ENCODE data around the gene MATR3.

Gene MATR3

DNA sequence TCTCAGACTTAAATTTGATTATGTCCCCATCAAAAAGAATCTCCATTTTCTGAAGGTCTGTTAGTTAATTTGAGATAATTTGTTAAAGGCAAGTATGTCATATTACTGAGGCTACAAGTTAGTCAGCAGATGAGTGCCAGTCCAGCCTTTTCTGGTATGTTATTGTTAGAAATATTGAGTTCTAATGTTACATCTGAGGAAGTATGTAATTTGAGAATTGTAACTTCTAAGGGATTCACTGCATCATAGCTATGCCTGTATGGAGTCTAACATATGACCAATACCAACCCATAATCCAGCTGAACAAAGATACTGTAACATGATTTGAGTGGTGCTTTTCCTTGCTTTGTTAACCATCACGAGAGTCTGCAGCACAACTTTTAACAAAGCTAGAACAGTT is 75.6 kb downstream of the MATR3 start:
- H3K4me1 Mint-ChIP-seq = peaks cover 2% of the 10 kb centered on the region
- DNase-seq (ENCODE audit: low spot score in 2 of 2) (no peak), ATAC-seq (ENCODE audit: low read depth) (no peak)
- no peaks in the 10 kb centered on the region for H3K27me3 Mint-ChIP-seq
- H3K4me3 Mint-ChIP-seq = no peak overlapping the region
- no peak overlapping the region for H3K27ac Mint-ChIP-seq
- H3K9me3 Mint-ChIP-seq = no peaks in the 10 kb centered on the region
- peaks cover 5% of the 10 kb centered on the region for H3K36me3 Mint-ChIP-seq

DNA sequence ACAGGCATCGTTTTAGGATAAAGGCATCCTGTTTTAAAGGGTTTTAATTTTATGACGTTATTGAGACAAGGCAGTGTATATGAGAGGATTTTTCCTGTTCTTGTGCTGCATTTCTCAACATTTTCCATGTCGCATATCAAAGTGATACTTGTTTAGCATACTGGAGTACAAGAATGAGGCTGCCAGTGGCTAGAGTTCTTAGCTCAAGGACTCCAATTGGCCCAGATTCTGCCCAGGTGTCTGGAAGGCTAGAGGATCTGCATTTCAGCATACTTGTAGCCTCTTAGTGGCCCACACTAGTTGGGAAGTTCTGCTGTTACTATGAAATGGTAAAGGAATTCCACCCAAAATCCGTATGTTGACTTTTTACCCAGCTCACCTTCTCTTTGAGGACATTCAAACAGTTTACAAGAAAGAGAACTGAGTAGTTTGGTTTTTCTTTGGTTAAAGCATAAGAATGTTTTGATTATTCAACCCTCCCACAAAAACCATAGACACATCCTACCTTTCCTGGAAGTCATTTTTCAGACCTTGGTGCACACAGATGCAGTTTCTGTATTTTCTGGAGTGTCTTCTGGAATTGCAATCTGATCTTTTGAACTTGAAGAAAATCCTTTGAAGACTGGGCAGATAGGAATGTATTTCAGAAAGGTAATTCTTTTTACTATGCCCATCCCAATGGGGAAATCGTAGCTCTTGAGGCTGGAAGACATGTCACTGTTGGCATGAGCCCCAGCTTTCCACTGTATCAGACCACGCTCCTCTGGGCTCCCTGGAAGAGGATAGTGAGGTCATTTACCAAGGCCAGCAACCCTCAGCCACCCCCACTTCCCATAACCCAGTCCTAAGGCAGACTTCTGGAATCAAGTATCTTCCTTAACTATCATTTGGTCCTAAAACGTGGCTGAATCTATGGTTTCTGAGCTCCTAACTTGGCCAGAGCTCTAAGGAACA is 78.2 kb downstream of the MATR3 start:
- ATAC-seq (ENCODE audit: low read depth) = no peak
- no peak overlapping the region for H3K4me3 Mint-ChIP-seq
- H3K4me1 Mint-ChIP-seq = peaks cover 2% of the 10 kb centered on the region
- DNase-seq (ENCODE audit: low spot score in 2 of 2) = no peak
- H3K36me3 Mint-ChIP-seq = peaks cover 2% of the 10 kb centered on the region
- H3K27ac Mint-ChIP-seq = peak overlapping the region; percentile 53
- no peaks in the 10 kb centered on the region for H3K9me3 Mint-ChIP-seq
- no peaks in the 10 kb centered on the region for H3K27me3 Mint-ChIP-seq

DNA sequence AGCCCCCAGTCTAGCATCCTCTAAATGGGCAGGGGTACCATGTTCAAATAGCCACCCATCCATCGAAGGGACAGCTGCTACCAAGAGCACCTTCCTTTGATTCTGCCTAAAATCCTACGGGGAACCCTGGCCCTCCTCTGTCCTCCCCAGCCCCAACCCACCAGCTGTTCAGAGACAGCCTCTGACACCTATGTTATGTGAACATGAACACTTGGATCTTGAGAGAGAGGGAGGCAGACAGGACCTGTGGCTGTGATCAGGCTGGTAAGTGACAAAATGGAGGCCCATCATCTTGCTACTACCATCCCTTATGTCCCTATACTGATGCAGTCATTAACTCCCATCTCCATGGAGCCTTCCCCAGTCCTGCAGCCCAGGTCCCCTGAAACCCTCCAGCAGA is 81.4 kb downstream of the MATR3 start:
- no peaks in the 10 kb centered on the region for H3K27me3 Mint-ChIP-seq
- no peak for DNase-seq (ENCODE audit: low spot score in 2 of 2)
- no peak for ATAC-seq (ENCODE audit: low read depth)
- peaks cover 2% of the 10 kb centered on the region for H3K4me1 Mint-ChIP-seq
- H3K36me3 Mint-ChIP-seq = peaks cover 5% of the 10 kb centered on the region
- H3K27ac Mint-ChIP-seq = no peak overlapping the region
- H3K4me3 Mint-ChIP-seq = no peak overlapping the region
- no peaks in the 10 kb centered on the region for H3K9me3 Mint-ChIP-seq

DNA sequence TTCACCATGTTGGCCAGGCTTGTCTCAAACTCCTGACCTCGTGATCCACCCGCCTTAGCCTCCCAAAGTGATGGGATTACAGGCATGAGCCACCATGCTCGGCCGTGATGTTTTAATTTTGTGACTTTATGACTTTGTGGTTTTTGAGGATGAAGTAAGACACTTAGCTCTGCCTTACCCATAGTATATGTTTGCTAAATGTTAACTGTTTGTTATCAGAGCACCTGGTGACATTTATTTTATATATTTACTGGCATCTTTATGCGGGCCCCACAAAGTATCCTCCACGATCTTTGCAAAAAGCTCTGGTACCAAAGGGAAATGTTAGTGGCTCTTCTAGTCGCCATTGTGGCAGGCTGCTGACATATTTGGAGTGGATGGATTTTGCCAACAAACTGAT is 82.8 kb downstream of the MATR3 start:
- DNase-seq (ENCODE audit: low spot score in 2 of 2) (no peak), ATAC-seq (ENCODE audit: low read depth) (no peak)
- H3K27me3 Mint-ChIP-seq = no peaks in the 10 kb centered on the region
- peaks cover 5% of the 10 kb centered on the region for H3K36me3 Mint-ChIP-seq
- no peak overlapping the region for H3K4me3 Mint-ChIP-seq
- no peak overlapping the region for H3K27ac Mint-ChIP-seq
- H3K9me3 Mint-ChIP-seq = no peaks in the 10 kb centered on the region
- H3K4me1 Mint-ChIP-seq = peaks cover 2% of the 10 kb centered on the region

DNA sequence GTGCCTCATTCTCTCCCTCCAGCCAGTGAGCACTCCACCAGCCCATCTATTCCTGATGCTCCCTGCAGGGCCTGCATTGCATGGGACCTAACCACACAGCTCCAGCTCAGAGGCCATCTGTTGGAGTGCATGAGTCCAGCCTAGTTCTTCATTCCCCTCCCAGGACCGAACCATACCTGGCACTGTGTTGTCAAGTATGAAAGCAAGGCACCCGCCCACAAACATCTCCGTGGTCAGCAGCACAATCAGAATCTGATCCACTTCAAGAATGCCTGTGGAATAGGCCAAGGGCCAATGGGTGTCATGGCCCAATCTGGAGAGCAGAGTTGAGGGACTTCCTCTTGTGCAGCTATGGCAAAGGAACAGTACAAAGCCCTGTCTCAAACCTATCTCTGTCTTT is 83.7 kb downstream of the MATR3 start:
- DNase-seq (ENCODE audit: low spot score in 2 of 2) = no peak
- no peak overlapping the region for H3K27ac Mint-ChIP-seq
- no peak overlapping the region for H3K4me3 Mint-ChIP-seq
- H3K27me3 Mint-ChIP-seq = no peaks in the 10 kb centered on the region
- no peak for ATAC-seq (ENCODE audit: low read depth)
- peaks cover 5% of the 10 kb centered on the region for H3K36me3 Mint-ChIP-seq
- peaks cover 7% of the 10 kb centered on the region for H3K4me1 Mint-ChIP-seq
- H3K9me3 Mint-ChIP-seq = no peaks in the 10 kb centered on the region

DNA sequence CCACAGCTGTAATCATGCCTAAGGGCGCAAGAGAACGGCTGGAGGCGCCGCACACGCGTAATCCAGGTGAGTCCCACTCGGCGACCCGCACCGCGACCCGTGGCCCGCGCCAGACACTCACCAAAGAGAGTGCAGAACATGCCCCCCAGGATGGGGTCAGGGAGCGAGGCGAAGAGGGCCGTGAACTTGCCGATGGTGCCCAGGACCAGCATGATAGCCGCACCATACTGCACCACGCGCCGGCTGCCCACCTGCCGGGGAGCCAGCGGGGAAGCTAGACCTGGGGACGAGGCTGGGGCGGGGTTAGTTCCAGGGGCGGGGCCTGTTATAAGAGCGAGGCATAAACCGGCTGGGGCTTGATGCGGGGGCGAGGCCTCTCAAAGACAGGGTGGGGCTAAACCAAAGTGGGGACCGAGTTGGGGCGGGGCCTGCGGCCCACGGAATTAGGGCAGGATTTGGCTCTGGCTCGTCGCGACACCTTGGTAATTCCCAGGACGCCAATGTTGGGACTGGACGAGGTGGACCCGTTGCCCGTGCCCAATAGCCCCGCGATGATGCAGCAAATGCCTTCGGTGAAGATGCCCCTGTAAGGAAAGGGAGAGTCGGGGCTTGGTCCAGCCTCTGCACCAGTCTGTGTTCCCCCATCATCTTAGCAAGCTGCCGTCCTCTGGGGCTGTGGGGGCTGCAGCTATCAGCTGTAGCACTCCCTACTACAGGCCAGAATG is 84.7 kb downstream of the MATR3 start:
- Mint-ChIP-seq H3K9me3 (no peaks in the 10 kb centered on the region), H3K27ac (no peak overlapping the region), H3K4me1 (peaks cover 12% of the 10 kb centered on the region), H3K4me3 (no peak overlapping the region), H3K36me3 (peaks cover 5% of the 10 kb centered on the region), H3K27me3 (no peaks in the 10 kb centered on the region)
- no peak for ATAC-seq (ENCODE audit: low read depth)
- DNase-seq (ENCODE audit: low spot score in 2 of 2) = no peak

DNA sequence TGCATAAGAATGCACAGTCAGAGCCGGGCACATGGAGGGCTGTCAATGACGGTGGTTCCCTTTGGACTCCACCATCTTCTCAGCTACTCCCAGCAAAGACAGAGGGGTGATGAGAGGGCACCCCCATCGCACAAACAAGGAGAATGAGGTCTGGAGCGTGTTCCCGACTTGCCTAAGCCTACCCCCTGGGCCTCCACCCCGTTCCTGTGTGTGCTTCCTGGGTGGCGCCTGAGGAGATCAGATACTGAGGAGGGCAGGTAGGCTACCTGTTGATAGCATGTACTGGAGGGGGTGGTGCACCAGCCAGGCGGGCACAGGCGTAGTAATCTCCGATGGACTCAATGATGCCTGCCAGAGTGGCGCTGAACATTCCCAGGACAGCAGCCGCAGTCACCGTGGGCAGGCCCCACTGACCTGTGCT is 85.4 kb downstream of the MATR3 start:
- Mint-ChIP-seq H3K36me3 (peaks cover 5% of the 10 kb centered on the region), H3K4me3 (no peak overlapping the region), H3K4me1 (peaks cover 13% of the 10 kb centered on the region), H3K27ac (no peak overlapping the region), H3K9me3 (no peaks in the 10 kb centered on the region), H3K27me3 (no peaks in the 10 kb centered on the region)
- no peak for DNase-seq (ENCODE audit: low spot score in 2 of 2)
- ATAC-seq (ENCODE audit: low read depth) = no peak

DNA sequence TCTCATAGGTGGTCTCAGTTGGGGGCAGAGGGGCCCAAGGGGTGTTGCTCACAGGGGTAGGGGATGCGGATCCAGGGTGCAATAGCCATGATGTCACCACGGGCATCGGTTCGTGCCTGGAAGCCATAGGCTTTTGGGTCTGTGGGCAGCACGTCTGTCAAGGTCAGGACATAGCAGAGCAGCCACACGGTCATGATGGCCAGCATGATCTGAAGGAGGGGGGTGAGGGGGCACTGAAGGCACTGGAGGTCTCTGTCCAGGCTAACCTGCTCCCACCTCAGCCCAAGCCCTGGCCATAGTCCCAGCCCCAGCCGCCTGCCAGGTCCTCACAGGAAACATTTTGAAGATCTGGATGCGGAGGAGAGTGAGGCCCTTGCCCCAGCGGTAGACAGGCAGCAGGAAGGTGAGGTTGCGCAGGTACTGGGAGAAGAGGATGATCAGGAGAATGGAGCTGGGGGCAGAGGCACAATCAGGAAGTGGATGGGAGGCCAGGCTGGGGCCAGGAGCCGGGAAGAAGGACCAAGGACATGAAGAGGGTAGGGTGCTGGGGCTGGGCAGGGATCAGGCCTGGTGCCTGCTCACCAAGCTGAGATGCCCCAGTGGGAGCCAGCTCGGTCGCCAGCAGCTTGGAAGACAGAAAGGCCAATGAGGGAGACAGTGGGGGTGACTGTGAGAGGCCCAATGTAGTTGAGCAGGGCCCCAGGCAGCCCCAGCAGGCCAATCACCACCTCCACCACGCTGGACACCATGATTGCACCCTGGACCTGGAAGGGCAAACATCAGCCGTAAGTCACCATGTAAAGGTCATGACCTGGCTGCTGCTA is 86.3 kb downstream of the MATR3 start:
- ATAC-seq (ENCODE audit: low read depth) = no peak
- Mint-ChIP-seq H3K27me3 (no peaks in the 10 kb centered on the region), H3K27ac (no peak overlapping the region), H3K4me3 (no peak overlapping the region), H3K36me3 (peaks cover 5% of the 10 kb centered on the region), H3K9me3 (no peaks in the 10 kb centered on the region), H3K4me1 (peaks cover 19% of the 10 kb centered on the region)
- no peak for DNase-seq (ENCODE audit: low spot score in 2 of 2)
